SU-DHL-6 (cell line): Measurements from ENCODE around the gene ZFHX3.

Experiments
- H2AFZ ChIP-seq: fragments of 200-600 bp; sonication (generic); 2 replicates; pipeline ENCODE4 v1.6.1; 2014; ENCODE audit warnings: low read depth, mild to moderate bottlenecking, moderate library complexity, mixed read lengths, antibody characterized with exemption, low read length; ENCODE audit not compliant: severe bottlenecking
- H3F3A ChIP-seq: fragments of 200-600 bp; shearing (Covaris generic); 2 replicates; pipeline ENCODE4 v1.6.0; 2016; ENCODE audit warnings: antibody characterized with exemption, mild to moderate bottlenecking; ENCODE audit not compliant: insufficient read depth
- H3K27ac ChIP-seq: fragments of 200-600 bp; sonication (generic); 2 replicates; pipeline ENCODE4 v1.5.1; 2016; ENCODE audit warnings: low read depth, mild to moderate bottlenecking, low read length, moderate library complexity, mixed read lengths
- H3K27me3 ChIP-seq: fragments of 200-600 bp; sonication (generic), shearing (Covaris generic); 2 replicates; pipeline ENCODE4 v1.6.0; 2014; ENCODE audit warnings: mild to moderate bottlenecking, low read length
- H3K36me3 ChIP-seq: fragments of 200-600 bp; sonication (generic); 2 replicates; pipeline ENCODE4 v1.6.1; 2014; ENCODE audit warnings: mild to moderate bottlenecking, low read length, mixed read lengths
- H3K4me2 ChIP-seq: fragments of 300-600, 200-600 bp; shearing (Covaris generic), sonication (generic); 2 replicates; pipeline ENCODE4 v1.6.0; 2014; ENCODE audit warnings: low read length, low read depth, mild to moderate bottlenecking; ENCODE audit not compliant: poor library complexity, severe bottlenecking
- H3K4me3 ChIP-seq: fragments of 200-600 bp; sonication (generic); 2 replicates; pipeline ENCODE4 v1.5.1; 2014; ENCODE audit warnings: antibody characterized with exemption, low read length, mild to moderate bottlenecking, mixed read lengths; ENCODE audit not compliant: insufficient read depth, poor library complexity, severe bottlenecking
- H3K79me2 ChIP-seq: fragments of 200-600 bp; sonication (generic); 2 replicates; pipeline ENCODE4 v1.6.1; 2014; ENCODE audit warnings: mild to moderate bottlenecking, low read length, moderate library complexity; ENCODE audit not compliant: insufficient read depth
- H3K9ac ChIP-seq: fragments of 200-600 bp; sonication (generic); 2 replicates; pipeline ENCODE4 v1.7.0; 2014; ENCODE audit warnings: mild to moderate bottlenecking, low read length
- H3K9me2 ChIP-seq: fragments of 200-600 bp; sonication (generic); replicated peaks from 2 replicates; pipeline ENCODE4 v1.6.1; 2014; ENCODE audit warnings: low read length; ENCODE audit not compliant: insufficient read depth
- H3K9me3 ChIP-seq: fragments of 200-600 bp; sonication (generic); 2 replicates; pipeline ENCODE4 v1.6.1; 2014; ENCODE audit warnings: low read length, mixed read lengths; ENCODE audit not compliant: insufficient read depth
- H4K20me1 ChIP-seq: fragments of 200-600 bp; sonication (generic); 2 replicates; pipeline ENCODE4 v1.6.1; 2014; ENCODE audit warnings: low read depth, mild to moderate bottlenecking, antibody characterized with exemption, low read length, moderate library complexity, mixed read lengths
- EZH2phosphoT487 ChIP-seq: fragments of 200-600 bp; sonication (generic), shearing (Covaris generic); conservative IDR thresholded peaks from 2 replicates; pipeline ENCODE4 v1.6.1; 2018; ENCODE audit warnings: mild to moderate bottlenecking, antibody characterized with exemption, low read length, moderate library complexity, mixed read lengths
- TF ChIP-seq, protein P1 (sequence below): fragments of 200-600 bp; sonication (generic); IDR thresholded peaks from one replicate; pipeline ENCODE4 v1.5.1; 2017; ENCODE audit warnings: antibody characterized with exemption, mild to moderate bottlenecking, low read length, moderate library complexity; ENCODE audit not compliant: insufficient read depth, poor library complexity, severe bottlenecking

Gene ZFHX3

DNA sequence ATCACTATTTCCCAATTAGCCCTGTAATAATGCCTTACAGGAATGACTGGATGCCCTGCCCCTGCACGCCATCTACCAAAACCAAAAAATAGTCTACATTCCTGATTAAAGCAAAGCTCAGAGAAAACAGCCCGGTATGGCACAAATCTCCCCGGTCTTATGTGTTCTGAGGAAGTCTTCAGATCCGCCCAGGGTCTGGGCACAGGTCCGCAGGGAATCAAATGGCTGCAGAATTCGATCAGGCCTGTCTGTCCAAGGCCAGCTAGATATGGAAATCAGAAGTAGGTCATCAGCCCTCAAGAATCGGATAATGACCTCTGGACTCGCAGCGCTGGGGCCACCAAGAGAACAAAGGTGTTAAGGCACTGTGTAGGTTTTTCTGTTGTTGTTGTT is 171.0 kb downstream of the ZFHX3 start:
- Histone ChIP-seq H3F3A (no peaks in the 10 kb centered on the region), H3K4me2 (no peak overlapping the region), H3K9me3 (no peaks in the 10 kb centered on the region), H3K9ac (no peak overlapping the region), H3K9me2 (no peaks in the 10 kb centered on the region), H3K27ac (no peak overlapping the region), H4K20me1 (no peaks in the 10 kb centered on the region), H3K27me3 (no peaks in the 10 kb centered on the region), H3K36me3 (no peaks in the 10 kb centered on the region), H2AFZ (no peak overlapping the region), H3K4me3 (no peak overlapping the region), H3K79me2 (no peaks in the 10 kb centered on the region)
- TF ChIP-seq, protein P1, sequence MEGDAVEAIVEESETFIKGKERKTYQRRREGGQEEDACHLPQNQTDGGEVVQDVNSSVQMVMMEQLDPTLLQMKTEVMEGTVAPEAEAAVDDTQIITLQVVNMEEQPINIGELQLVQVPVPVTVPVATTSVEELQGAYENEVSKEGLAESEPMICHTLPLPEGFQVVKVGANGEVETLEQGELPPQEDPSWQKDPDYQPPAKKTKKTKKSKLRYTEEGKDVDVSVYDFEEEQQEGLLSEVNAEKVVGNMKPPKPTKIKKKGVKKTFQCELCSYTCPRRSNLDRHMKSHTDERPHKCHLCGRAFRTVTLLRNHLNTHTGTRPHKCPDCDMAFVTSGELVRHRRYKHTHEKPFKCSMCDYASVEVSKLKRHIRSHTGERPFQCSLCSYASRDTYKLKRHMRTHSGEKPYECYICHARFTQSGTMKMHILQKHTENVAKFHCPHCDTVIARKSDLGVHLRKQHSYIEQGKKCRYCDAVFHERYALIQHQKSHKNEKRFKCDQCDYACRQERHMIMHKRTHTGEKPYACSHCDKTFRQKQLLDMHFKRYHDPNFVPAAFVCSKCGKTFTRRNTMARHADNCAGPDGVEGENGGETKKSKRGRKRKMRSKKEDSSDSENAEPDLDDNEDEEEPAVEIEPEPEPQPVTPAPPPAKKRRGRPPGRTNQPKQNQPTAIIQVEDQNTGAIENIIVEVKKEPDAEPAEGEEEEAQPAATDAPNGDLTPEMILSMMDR, result no peak
- no peak for TF ChIP-seq EZH2phosphoT487

DNA sequence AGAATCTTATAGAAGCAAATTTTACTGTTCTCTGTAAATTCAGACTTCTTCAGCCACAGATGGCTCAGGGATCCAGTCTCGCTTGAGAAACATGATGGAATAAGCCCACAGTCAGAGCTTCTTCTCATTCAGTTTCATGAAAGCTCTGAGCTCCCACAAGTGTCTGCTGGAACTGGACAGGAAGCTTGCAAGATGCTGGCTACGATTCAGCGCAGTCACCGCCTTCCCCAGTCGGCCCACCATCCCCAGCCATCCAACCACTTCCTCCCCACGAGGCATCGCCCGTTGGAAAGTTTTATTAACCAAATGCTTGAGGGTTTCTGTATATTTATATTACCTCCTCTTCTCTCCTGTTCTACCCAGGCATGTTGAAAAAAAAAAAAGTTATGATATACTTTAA is 171.7 kb downstream of the ZFHX3 start:
- H2AFZ ChIP-seq, result no peak overlapping the region
- H3K79me2 ChIP-seq, result no peaks in the 10 kb centered on the region
- no peak overlapping the region for H3K4me3 ChIP-seq
- no peak overlapping the region for H3K9ac ChIP-seq
- TF ChIP-seq, protein P1, result no peak
- TF ChIP-seq EZH2phosphoT487, result no peak
- no peaks in the 10 kb centered on the region for H3K27me3 ChIP-seq
- H3K9me3 ChIP-seq, result no peaks in the 10 kb centered on the region
- no peak overlapping the region for H3K27ac ChIP-seq
- H3K4me2 ChIP-seq, result no peak overlapping the region
- H3K9me2 ChIP-seq, result no peaks in the 10 kb centered on the region
- H3K36me3 ChIP-seq, result no peaks in the 10 kb centered on the region
- no peaks in the 10 kb centered on the region for H3F3A ChIP-seq
- no peaks in the 10 kb centered on the region for H4K20me1 ChIP-seq

DNA sequence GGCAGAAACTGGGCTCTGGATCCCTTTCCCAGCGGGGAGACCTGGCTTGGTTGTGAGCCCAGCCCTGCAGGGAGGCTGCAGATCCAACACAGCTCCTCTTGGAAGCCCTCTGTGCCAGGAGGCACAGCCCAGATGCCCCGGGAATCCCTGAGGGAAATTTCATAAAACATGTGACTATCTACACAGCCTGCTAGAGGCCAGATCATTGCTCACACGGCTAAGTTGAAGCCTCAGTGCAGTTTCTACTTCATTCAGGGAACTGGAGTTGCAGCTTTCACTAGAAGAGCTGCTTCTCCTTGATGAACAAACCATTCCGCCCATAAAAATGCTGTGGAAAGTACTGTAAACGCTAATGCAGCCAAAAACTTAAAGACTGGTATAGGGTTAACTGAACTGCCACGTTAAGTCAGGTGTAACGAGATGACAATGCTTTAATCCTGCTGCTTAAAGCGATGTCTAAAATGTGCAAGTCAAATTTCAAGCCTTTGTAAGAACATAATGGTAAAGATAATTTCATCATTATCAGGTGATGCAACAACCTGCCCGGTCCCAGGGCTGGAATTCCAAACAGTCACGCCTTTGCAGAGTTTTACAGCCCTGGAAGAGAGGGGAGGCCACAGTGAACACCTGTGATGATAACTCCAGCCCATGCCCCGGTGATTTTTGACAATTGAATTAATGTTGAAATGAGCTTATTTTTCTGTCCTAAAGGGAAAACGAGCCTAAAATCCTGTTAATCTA is 172.5 kb downstream of the ZFHX3 start:
- Histone ChIP-seq H3K9ac (no peak overlapping the region), H3K27ac (no peak overlapping the region), H3K4me3 (no peak overlapping the region), H3K79me2 (no peaks in the 10 kb centered on the region), H3K27me3 (no peaks in the 10 kb centered on the region), H3F3A (no peaks in the 10 kb centered on the region), H4K20me1 (no peaks in the 10 kb centered on the region), H3K9me2 (no peaks in the 10 kb centered on the region), H3K36me3 (no peaks in the 10 kb centered on the region), H3K9me3 (no peaks in the 10 kb centered on the region), H2AFZ (no peak overlapping the region), H3K4me2 (no peak overlapping the region)
- no peak for TF ChIP-seq EZH2phosphoT487
- TF ChIP-seq, protein P1, result no peak
